ENCODE measurements around the gene SHMT2.

SHMT2 gene

GRCh38 chr12:57229046-57229633, 371 bp upstream of the SHMT2 start:
- DNase-seq = no peak

- DNase-seq = no peak
Observed at GRCh38 chr12:57230381-57231155, 1.1 kb downstream of the SHMT2 start.

GRCh38 chr12:57231276-57232021, 1.9 kb downstream of the SHMT2 start:
- DNase-seq = no peak

- no peak for DNase-seq
Observed at GRCh38 chr12:57232156-57232756, 2.7 kb downstream of the SHMT2 start.

GRCh38 chr12:57233357-57234232, 4.1 kb downstream of the SHMT2 start:
- no peak for DNase-seq

- DNase-seq = no peak
Observed at GRCh38 chr12:57234233-57234570, 4.7 kb downstream of the SHMT2 start.

- DNase-seq = no peak
Observed at GRCh38 chr12:57234571-57235016, 5.1 kb downstream of the SHMT2 start.

- no peak for DNase-seq
Observed at GRCh38 chr12:57235017-57235727, 5.7 kb downstream of the SHMT2 start.

GRCh38 chr12:57235728-57236131, 6.2 kb downstream of the SHMT2 start:
- no peak for DNase-seq

- DNase-seq = no peak
Observed at GRCh38 chr12:57236201-57236924, 6.9 kb downstream of the SHMT2 start.

GRCh38 chr12:57236925-57237595, 7.5 kb downstream of the SHMT2 start:
- DNase-seq = no peak

GRCh38 chr12:57237596-57237931, 8.1 kb downstream of the SHMT2 start:
- no peak for DNase-seq

- no peak for DNase-seq
Observed at GRCh38 chr12:57237932-57238853, 8.7 kb downstream of the SHMT2 start.

GRCh38 chr12:57238854-57239554, 9.5 kb downstream of the SHMT2 start:
- DNase-seq = peak; percentile 74 to 82

- DNase-seq = no peak
Observed at GRCh38 chr12:57239587-57240065, 10.1 kb downstream of the SHMT2 start.

- peak; percentile 24 to 52 for DNase-seq
Observed at GRCh38 chr12:57240066-57240921, 10.8 kb downstream of the SHMT2 start.

GRCh38 chr12:57240926-57241401, 11.5 kb downstream of the SHMT2 start:
- DNase-seq = no peak
